ENCODE data around the gene NRG3.

DNA sequence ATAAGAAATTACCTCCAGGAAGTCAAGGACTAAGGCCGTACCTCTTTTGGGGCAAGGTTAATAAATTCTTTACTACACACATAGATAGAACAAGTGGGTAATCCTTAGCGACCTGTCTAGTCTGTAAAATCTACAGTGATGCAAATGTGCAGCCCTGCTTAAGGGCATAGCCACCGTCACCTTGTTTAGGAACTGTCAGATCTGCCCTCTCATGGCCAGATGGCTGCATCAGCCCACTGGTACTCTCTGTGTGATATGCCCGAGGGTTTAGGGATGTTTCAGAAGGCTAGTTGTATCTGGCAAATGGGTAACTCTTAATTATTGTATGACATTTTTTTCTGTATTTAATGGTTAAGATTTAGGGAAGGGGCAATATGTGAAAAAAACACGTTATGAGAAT, 74.3 kb downstream of the NRG3 start:
- TF ChIP-seq POLR2A (IDR thresholded peaks at IDR 0.05; ENCODE audit: low read depth, low read length), result no peak
- TF ChIP-seq TAF1 (IDR thresholded peaks at IDR 0.05; ENCODE audit: borderline replicate concordance, low read depth, low read length), result no peak

Data from GM12892 (cell line).